ENCODE data around the gene SKIL. TPM values are rescaled to one million over a fixed set of nuclear protein-coding genes. Genes with fewer than 3 reads are reported as not detected.

The SKIL gene
- total RNA-seq, 4 donors from 2014 or later = 15.0 to 26.1 (median 24.8) TPM

DNA sequence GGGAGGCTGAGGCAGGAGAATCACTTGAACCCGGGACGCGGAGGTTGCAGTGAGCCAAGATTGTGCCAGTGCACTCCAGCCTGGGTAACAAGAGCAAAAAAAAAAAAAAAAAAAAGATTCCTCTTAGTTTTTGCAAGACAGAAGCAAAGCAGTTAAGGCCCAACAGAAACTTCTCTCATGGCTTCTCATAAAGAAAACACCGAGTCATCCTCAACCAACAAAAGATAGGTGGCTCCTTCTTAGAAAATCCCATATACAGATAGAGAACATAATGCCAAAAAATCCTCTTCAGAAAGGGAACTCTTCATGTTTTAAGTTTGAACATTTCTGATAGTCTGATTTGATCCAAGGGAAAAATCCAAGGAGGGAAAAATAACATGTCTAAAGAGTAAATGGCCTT is 12.5 kb upstream of the SKIL start:
- TF ChIP-seq, protein P1, sequence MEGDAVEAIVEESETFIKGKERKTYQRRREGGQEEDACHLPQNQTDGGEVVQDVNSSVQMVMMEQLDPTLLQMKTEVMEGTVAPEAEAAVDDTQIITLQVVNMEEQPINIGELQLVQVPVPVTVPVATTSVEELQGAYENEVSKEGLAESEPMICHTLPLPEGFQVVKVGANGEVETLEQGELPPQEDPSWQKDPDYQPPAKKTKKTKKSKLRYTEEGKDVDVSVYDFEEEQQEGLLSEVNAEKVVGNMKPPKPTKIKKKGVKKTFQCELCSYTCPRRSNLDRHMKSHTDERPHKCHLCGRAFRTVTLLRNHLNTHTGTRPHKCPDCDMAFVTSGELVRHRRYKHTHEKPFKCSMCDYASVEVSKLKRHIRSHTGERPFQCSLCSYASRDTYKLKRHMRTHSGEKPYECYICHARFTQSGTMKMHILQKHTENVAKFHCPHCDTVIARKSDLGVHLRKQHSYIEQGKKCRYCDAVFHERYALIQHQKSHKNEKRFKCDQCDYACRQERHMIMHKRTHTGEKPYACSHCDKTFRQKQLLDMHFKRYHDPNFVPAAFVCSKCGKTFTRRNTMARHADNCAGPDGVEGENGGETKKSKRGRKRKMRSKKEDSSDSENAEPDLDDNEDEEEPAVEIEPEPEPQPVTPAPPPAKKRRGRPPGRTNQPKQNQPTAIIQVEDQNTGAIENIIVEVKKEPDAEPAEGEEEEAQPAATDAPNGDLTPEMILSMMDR (IDR thresholded peaks at IDR 0.05) = no peak
- TF ChIP-seq POLR2A (IDR thresholded peaks at IDR 0.05) = no peak
- H3K27ac ChIP-seq = peak overlapping the region in 2 of 4 donors; percentile 36 to 38
- H3K27me3 ChIP-seq = no peaks in the 10 kb centered on the region
- H3K4me1 ChIP-seq = peaks cover 0 to 16% (median 0%) of the 10 kb centered on the region in 3 donors
- H3K4me3 ChIP-seq = no peak overlapping the region
- WGBS, 2 donors = 72 to 80% methylated on average over 1 of the region's 4 CpGs
- no peaks in the 10 kb centered on the region for H3K36me3 ChIP-seq
- intact Hi-C loops (cut with DNase I) = no loop called here
- no peak for DNase-seq
- H3K9me3 ChIP-seq = no peaks in the 10 kb centered on the region

DNA sequence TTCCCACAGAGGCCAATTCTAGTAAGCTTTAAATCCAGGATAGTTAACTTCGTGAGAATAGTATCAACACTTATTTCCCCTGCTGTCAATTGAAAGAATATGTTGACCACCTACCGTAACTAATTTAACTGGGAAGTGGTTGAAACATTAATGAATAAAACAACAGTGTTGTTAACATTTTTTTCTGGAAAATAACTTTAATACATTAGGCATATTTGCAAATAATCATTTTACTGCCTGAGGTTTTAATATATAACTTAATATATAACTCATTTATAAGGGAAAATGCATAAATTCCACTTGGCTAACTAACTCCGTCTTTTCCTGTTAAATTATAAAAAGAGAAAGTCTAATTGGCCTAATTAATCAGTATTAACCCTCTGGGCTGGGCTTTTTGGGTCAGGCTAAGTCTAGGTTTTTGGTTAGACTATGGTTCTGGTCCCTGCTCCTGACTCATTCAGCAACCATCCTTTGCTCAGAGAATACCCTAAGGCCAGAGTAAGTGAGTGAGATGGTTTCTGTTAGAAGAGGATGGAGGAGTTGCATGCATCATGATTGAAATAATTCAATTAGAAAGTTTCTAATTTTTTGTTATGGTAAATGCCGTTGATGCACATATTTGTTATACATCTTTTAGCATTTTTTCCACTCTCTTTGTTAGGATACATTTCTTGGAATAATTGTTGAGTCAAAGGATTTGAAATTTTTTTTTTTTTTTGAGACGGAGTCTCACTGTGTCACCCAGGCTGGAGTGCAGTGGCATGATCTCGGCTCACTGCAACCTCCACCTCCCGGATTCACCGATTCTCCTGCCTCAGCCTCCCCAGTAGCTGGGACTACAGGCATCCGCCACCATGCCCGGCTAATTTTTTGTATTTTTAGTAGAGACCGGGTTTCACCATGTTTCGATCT is 10.8 kb upstream of the SKIL start:
- Histone ChIP-seq H3K27ac (no peak overlapping the region), H3K36me3 (no peaks in the 10 kb centered on the region), H3K4me3 (no peak overlapping the region), H3K9me3 (no peaks in the 10 kb centered on the region), H3K4me1 (peaks cover 0 to 16% (median 0%) of the 10 kb centered on the region in 3 donors), H3K27me3 (no peaks in the 10 kb centered on the region)
- 86 to 93% methylated on average over 12 of the region's 12 CpGs for WGBS, 2 donors
- TF ChIP-seq, protein P1 (IDR thresholded peaks at IDR 0.05) = no peak
- no peak for TF ChIP-seq POLR2A (IDR thresholded peaks at IDR 0.05)
- no peak for DNase-seq
- intact Hi-C loops (cut with DNase I) = no loop called here

DNA sequence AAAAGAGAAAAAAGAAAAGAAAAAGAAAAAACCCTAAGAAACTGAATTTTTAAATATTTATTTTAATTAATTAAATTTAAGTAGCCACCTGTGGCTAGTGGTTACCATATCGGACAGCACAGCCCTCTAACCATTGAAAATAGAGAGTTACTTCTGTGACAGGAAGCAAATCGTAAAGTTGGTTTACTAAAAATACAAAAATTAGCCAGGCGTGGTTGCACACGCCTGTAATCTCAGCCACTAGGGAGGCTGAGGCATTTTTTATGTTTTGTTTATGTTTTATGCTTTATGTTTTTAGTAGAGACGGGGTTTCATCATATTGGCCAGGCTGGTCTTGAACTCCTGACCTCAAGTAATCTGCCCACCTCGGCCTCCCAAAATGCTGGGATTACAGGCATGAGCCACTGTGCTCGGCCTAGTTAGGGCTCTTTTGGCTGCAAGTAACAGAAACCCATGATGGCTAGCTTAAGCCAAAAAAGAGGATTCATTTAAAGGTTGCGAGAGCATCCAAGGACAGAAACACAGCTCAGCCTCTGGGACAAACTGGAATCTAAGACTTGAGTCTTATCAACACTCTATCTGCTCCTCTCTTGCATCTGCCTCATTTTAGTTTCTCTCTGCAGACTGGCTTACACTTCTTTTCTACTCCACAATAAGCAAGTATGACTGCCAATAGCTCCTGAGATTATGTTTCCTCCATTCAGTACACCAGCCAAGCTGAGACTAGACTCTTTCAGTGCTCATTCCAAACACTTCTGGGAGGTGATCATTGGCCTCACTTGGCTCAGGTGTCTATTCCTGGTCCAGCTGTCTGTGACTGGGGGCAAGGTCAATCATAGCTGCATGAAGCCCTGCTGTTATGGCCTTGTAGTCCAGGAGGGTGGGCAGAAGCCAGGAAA is 6.8 kb upstream of the SKIL start:
- TF ChIP-seq POLR2A (IDR thresholded peaks at IDR 0.05) = no peak
- TF ChIP-seq, protein P1 (IDR thresholded peaks at IDR 0.05) = no peak
- H3K9me3 ChIP-seq = no peaks in the 10 kb centered on the region
- H3K36me3 ChIP-seq = peaks cover 0 to 4% (median 0%) of the 10 kb centered on the region in 3 donors
- no peaks in the 10 kb centered on the region for H3K27me3 ChIP-seq
- intact Hi-C loops (cut with DNase I) = no loop called here
- DNase-seq = no peak
- 71 to 79% methylated on average over 8 of the region's 8 CpGs for WGBS, 2 donors
- H3K4me3 ChIP-seq = no peak overlapping the region
- no peak overlapping the region for H3K27ac ChIP-seq
- peaks cover 0 to 8% (median 4%) of the 10 kb centered on the region in 3 donors for H3K4me1 ChIP-seq

DNA sequence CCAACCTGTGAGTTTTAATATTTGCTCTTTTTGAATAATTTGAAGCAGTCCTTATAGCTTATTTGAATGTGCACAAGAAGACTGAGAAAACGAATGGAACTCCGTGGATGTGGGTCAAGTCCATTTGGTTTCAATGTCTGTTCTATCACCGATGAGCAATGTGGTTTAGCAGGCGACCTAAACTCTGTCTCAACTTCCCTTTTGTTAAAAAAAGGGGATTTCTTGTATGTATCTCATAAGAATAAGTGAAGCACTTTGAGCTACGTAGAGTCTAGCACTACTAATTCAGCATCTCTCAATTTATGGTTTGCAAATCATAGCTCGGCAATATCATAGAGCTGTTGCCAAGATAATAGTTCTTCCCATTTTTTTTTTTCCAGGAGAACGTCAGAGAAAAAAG is 4.6 kb upstream of the SKIL start:
- H3K36me3 ChIP-seq = peaks cover 0 to 4% (median 0%) of the 10 kb centered on the region in 3 donors
- H3K9me3 ChIP-seq = no peaks in the 10 kb centered on the region
- DNase-seq = no peak
- intact Hi-C loops (cut with DNase I) = no loop called here
- no peak overlapping the region for H3K27ac ChIP-seq
- no peaks in the 10 kb centered on the region for H3K27me3 ChIP-seq
- WGBS, 2 donors = 62 to 63% methylated on average over 7 of the region's 7 CpGs
- peaks cover 3 to 16% (median 4%) of the 10 kb centered on the region in 3 donors for H3K4me1 ChIP-seq
- no peak for TF ChIP-seq POLR2A (IDR thresholded peaks at IDR 0.05)
- TF ChIP-seq, protein P1 (IDR thresholded peaks at IDR 0.05) = no peak
- no peak overlapping the region for H3K4me3 ChIP-seq
